Suppressor macrophage treated with lipopolysaccharide for 1 hour (primary cell): ENCODE data around the gene FAM185A.
"Not testable (repeated sequence)": the region's sequence is repeated elsewhere in the genome, so short reads cannot be mapped to it uniquely, and the experiment has no call there.

ENCODE experiments used
- DNase-seq, 3 donors: peaks; one replicate each; pipeline ENCODE4 v3.0.0-alpha.2; 2020 to 2022

FAM185A gene

DNA sequence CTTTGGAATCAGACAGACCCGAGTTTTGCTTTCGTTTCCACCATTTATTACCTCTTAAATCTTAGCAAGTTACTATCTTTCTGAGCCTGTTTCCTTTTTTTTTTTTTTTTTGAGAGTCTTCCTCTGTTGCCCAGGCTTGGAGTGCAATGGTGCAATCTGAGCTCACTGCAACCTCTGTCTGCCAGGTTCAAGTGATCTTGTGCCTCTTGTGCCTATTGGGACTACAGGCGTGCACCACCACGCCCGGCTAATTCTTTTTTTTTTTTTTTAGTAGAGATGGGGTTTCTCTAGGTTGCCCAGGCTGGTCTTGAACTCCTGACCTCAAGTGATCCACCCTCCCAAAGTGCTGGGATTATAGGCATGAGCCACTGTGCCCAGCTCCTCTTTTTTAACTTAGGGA, 84.5 kb downstream of the FAM185A start:
- DNase-seq: no peak

GRCh38 chr7:102834466-102834865, 85.7 kb downstream of the FAM185A start:
- DNase-seq: no peak

GRCh38 chr7:102834999-102835398, 86.2 kb downstream of the FAM185A start:
- DNase-seq: peak; percentile 56 to 87 (median 87)

DNA sequence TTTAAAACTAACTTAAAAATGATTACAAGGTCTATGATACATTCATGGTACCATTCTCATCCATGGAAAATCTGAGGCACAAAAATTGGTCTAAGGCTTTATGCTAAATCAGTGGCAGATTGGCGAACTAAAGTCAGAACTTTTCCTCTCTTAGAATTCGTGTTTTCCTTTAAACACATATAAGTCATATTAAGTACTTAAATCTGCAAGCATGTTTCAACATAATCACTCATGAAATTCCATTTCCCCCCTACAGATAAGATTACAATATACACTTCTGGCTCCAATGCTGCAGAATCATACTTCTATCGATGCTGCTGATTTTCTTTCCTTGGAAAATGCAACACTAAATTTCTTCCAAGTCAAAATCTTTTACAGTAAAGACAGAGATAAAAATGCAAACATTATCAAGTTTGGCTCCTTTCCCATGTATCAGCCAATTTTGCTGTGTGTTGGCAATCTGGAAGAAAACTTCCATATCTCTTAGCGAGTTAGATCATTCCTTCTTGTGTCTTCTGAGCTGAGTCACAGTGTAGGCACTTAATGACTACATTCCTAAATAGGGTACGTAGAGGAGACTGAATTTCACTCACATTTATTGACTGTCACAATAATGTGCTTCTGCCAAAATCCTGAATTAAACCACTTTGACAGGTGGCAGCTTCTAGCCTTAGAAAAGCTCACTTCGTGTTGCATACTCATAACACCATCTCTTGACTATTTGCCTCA, 87.6 kb downstream of the FAM185A start:
- DNase-seq: peak; percentile 45 to 53 (median 49)

DNA sequence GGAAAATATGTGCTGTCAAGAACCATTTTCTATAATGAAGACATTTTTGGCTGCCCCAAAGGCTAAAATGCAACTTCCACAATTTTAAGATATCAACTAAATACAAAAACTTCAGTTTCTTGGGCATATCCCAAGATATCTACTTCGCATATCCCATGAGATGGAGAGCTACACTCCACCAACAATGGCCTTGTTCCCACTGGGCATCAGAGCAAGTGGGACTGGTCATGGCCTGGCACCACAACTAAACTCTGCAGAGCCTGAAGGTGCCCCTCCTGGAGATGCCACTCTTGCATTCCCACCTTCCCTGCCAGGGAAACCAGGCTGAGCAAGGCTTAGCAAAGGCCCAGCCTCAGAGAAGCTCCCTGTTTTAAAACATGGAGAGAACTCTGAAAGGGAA, 88.2 kb downstream of the FAM185A start:
- DNase-seq: no peak

DNA sequence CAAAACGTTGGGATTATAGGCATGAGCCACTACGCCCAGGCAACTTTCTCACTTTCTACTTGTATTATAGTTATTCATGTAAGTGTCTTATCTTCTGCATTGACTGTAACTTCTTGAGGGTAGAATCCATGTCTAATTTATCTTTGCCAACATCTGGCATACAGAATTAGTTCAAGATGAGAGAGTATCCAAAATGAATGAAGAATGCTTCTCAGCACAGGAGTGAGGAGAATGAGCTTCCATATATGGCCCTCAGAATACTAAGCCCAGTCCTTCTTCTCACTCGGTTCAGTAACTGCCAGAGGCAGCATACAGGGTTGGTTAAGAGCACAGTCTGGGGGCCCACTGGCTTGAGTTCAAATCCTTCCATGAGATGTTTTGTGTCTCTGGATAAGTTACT, 89.0 kb downstream of the FAM185A start:
- DNase-seq: no peak

- DNase-seq: not testable (repeated sequence)
Measured at GRCh38 chr7:102838572-102839101, 89.8 kb downstream of the FAM185A start.

GRCh38 chr7:102840404-102840803, 91.6 kb downstream of the FAM185A start:
- peak in 2 of 3 donors; percentile 32 to 44 for DNase-seq

DNA sequence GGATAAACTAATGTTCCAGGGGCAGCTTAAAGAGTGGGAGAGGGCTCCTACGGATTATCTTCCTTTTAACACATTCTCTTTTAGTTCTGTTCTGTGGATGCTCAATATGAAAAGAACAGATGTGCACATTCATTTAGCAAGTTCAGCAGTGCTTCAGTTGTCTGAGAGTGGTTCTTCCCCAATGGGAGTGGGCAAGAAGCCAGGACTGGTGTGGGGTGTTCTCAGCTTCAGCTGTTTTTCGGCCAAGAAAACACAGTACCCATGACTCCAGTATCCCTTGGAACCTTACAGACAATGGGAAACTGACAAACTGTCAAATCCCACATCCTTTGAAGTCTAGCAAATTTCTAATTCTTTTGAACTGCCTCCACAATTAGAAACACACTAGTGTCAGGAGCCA, 92.5 kb downstream of the FAM185A start:
- peak in 1 of 3 donors; percentile 16 for DNase-seq

- no peak for DNase-seq
Measured at GRCh38 chr7:102842284-102842683, 93.5 kb downstream of the FAM185A start.

- no peak for DNase-seq
Measured at GRCh38 chr7:102843850-102844249, 95.1 kb downstream of the FAM185A start.

- no peak for DNase-seq
Measured at GRCh38 chr7:102845346-102845745, 96.5 kb downstream of the FAM185A start.

DNA sequence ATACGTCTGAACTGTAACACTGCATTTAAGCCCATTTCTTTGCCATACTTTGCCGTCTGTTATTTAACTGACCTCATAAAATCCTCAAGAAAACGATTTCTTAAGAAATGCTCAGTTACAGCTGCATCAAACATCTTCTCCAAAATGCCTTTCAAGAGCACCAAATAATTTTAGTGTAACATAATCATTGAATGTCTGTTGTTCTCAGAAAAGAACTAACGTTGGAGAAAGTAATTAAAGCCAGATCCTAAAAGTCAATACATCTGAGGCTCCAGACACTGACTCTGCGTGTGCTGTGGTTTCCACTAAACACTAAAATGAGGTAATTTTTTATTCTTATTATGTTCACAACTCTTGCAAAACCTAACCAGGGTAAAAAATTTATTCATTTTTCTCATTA, 100.3 kb downstream of the FAM185A start:
- no peak for DNase-seq

- DNase-seq: no peak
Measured at GRCh38 chr7:102849538-102849937, 100.7 kb downstream of the FAM185A start.

DNA sequence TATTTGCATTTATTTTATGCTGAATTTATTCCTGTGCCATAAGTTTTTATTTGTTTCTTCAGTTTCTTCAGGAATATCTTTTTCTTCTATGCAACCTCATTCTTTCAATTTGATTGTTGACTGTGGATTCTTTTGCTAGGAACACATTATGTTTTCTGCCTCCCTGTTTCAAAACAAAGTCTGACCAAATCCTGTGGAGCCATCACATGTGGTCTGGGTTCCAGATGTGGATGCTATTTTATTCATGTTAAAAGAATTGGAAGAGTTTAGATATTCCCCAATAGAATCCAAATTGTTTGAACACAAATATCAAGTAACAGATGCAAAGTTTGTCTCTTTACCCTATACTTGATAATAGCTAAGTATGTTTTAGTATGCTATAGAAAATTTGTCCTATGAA, 107.2 kb downstream of the FAM185A start:
- DNase-seq: no peak
